K562 (cell line): ENCODE results near the gene CREB5.

Experiments used
- ATF3 ChIP-seq, 2 experiments: fragments of 450-650 bp in 1 of 2; sonication (generic) in 1 of 2; formaldehyde crosslinking in 1 of 2; IDR thresholded peaks in 1 of 2; conservative IDR thresholded peaks in 1 of 2; 2 replicates each; pipeline versions ENCODE4 v1.6.1 to v1.8.1; 2016 to 2023; ENCODE audit warnings: mild to moderate bottlenecking in 2 of 2, moderate library complexity in 2 of 2, inconsistent platforms in 1 of 2, missing genetic modification reagents in 1 of 2
- E2F4 ChIP-seq: sonication (generic); formaldehyde crosslinking; IDR thresholded peaks from 2 replicates; pipeline ENCODE4 v1.8.0; 2022; ENCODE audit warnings: mild to moderate bottlenecking, low read depth, missing genetic modification reagents
- TFE3 ChIP-seq: fragments of 450-650 bp; formaldehyde crosslinking; IDR thresholded peaks from 2 replicates; pipeline ENCODE4 v1.4.0; 2020; ENCODE audit warnings: mild to moderate bottlenecking, mixed read lengths

GRCh38 chr7:28595801-28596200 lies 183.5 kb downstream of the CREB5 start:
- TF ChIP-seq E2F4 (no peak), TFE3 (CRISPR knock-in tag) (no peak), ATF3 (IDR thresholded peaks at IDR 0.05) (no peak), ATF3 (CRISPR knock-in tag; conservative IDR thresholded peaks at IDR 0.05) (no peak)
